ENCODE data around the gene ATXN1.

The ATXN1 gene

GRCh38 chr6:16359563-16359962 lies 401.7 kb downstream of the ATXN1 start:
- DNase-seq (ENCODE audit: low spot score) = no peak

- no peak for DNase-seq (ENCODE audit: low spot score)
Observed at GRCh38 chr6:16358531-16359138, 402.6 kb downstream of the ATXN1 start.

- no peak for DNase-seq (ENCODE audit: low spot score)
Observed at GRCh38 chr6:16355699-16356446, 405.4 kb downstream of the ATXN1 start.

- DNase-seq (ENCODE audit: low spot score) = no peak
Observed at GRCh38 chr6:16355238-16355637, 406.0 kb downstream of the ATXN1 start.

- DNase-seq (ENCODE audit: low spot score) = no peak
Observed at GRCh38 chr6:16354692-16355091, 406.6 kb downstream of the ATXN1 start.

- no peak for DNase-seq (ENCODE audit: low spot score)
Observed at GRCh38 chr6:16352821-16353438, 408.3 kb downstream of the ATXN1 start.

GRCh38 chr6:16352258-16352635 lies 409.0 kb downstream of the ATXN1 start:
- DNase-seq (ENCODE audit: low spot score) = peak; percentile 73

GRCh38 chr6:16349544-16349943 lies 411.7 kb downstream of the ATXN1 start:
- DNase-seq (ENCODE audit: low spot score) = no peak

GRCh38 chr6:16346831-16347230 lies 414.4 kb downstream of the ATXN1 start:
- no peak for DNase-seq (ENCODE audit: low spot score)

- DNase-seq (ENCODE audit: low spot score) = peak; percentile 76
Observed at GRCh38 chr6:16345449-16346330, 415.6 kb downstream of the ATXN1 start.

GRCh38 chr6:16344756-16345155 lies 416.5 kb downstream of the ATXN1 start:
- DNase-seq (ENCODE audit: low spot score) = no peak

- DNase-seq (ENCODE audit: low spot score) = no peak
Observed at GRCh38 chr6:16343593-16343992, 417.7 kb downstream of the ATXN1 start.

GRCh38 chr6:16339265-16339587 lies 422.0 kb downstream of the ATXN1 start:
- no peak for DNase-seq (ENCODE audit: low spot score)

GRCh38 chr6:16338577-16339264 lies 422.5 kb downstream of the ATXN1 start:
- peak; percentile 95 for DNase-seq (ENCODE audit: low spot score)

- DNase-seq (ENCODE audit: low spot score) = peak; percentile 62
Observed at GRCh38 chr6:16337295-16337975, 423.8 kb downstream of the ATXN1 start.

GRCh38 chr6:16336911-16337294 lies 424.4 kb downstream of the ATXN1 start:
- DNase-seq (ENCODE audit: low spot score) = no peak

GRCh38 chr6:16336056-16336818 lies 425.0 kb downstream of the ATXN1 start:
- no peak for DNase-seq (ENCODE audit: low spot score)

GRCh38 chr6:16335176-16335575 lies 426.1 kb downstream of the ATXN1 start:
- DNase-seq (ENCODE audit: low spot score) = no peak

GRCh38 chr6:16334671-16335070 lies 426.6 kb downstream of the ATXN1 start:
- DNase-seq (ENCODE audit: low spot score) = peak; percentile 77

- DNase-seq (ENCODE audit: low spot score) = peak; percentile 37
Observed at GRCh38 chr6:16333580-16333979, 427.7 kb downstream of the ATXN1 start.

- DNase-seq (ENCODE audit: low spot score) = peak; percentile 75
Observed at GRCh38 chr6:16332175-16332542, 429.1 kb downstream of the ATXN1 start.
